Endothelial cell of umbilical vein (primary cell): ENCODE measurements around the gene NIN. TPM values are rescaled to one million over a fixed set of nuclear protein-coding genes. Genes with fewer than 3 reads are reported as not detected.

Source experiments
- BruUV-seq: library from RNA; stranded (reverse); fragments of 400-500 nt; replicated peaks from 2 replicates; lab custom pipeline; 2021; lab: Mats Ljungman, UMichigan
- CTCF ChIA-PET: fragments of 300-600, 350-600 bp; sonication (Branson Sonifier 250); formaldehyde crosslinking; loops from one replicate; lab custom pipeline; 2021; ENCODE audit warnings: antibody characterized with exemption, inconsistent platforms; lab: Charles Lee
- POLR2A ChIA-PET: fragments of 300-600, 350-600 bp; sonication (Branson Sonifier 250); formaldehyde crosslinking; loops from one replicate; lab custom pipeline; 2021; ENCODE audit warnings: antibody characterized with exemption, inconsistent platforms; lab: Charles Lee
- DNase-seq: peaks from one replicate; pipeline ENCODE4 v3.0.0-alpha.2; 2011; ENCODE audit warnings: low read depth, low spot score
- FAIRE-seq: peaks from 2 replicates; lab custom pipeline; 2011; peaks lifted over from hg19 to GRCh38; lab: Jason Lieb, UNC
- H2AFZ ChIP-seq: 2 replicates; pipeline ENCODE4 v1.6.0; 2012; ENCODE audit warnings: low read depth, low read length, control low read depth, inconsistent platforms
- H3K27ac ChIP-seq: 2 replicates; pipeline ENCODE4 v1.5.1; 2011; ENCODE audit warnings: low read depth, mild to moderate bottlenecking, control low read depth, low read length, moderate library complexity; ENCODE audit not compliant: insufficient read depth
- H3K27me3 ChIP-seq, 2 experiments: 2 replicates each; pipeline versions ENCODE4 v1.6.0 to v1.6.1; 2011; ENCODE audit warnings: low read length in 2 of 2, mixed read lengths in 1 of 2; ENCODE audit not compliant: control insufficient read depth in 2 of 2, insufficient read depth in 2 of 2
- H3K36me3 ChIP-seq, 2 experiments: 2 replicates in 1 of 2; 3 replicates in 1 of 2; pipeline ENCODE4 v1.5.1; 2011; ENCODE audit warnings: low read length in 2 of 2, mild to moderate bottlenecking in 1 of 2, moderate library complexity in 1 of 2; ENCODE audit not compliant: control insufficient read depth in 2 of 2, insufficient read depth in 2 of 2; ENCODE audit errors: extremely low read depth in 1 of 2
- H3K4me1 ChIP-seq: 3 replicates; pipeline ENCODE4 v1.5.1; 2011; ENCODE audit warnings: mild to moderate bottlenecking, low read length; ENCODE audit not compliant: control insufficient read depth, insufficient read depth; ENCODE audit errors: extremely low read depth
- H3K4me2 ChIP-seq: 2 replicates; pipeline ENCODE4 v1.6.1; 2011; ENCODE audit warnings: low read length, control low read depth, mixed read lengths; ENCODE audit not compliant: insufficient read depth
- H3K4me3 ChIP-seq, 3 experiments: fragments of 200-600 bp in 1 of 3; sonication (generic), shearing (Covaris generic) in 1 of 3; replicated peaks in 1 of 3; 2 replicates each; pipeline ENCODE4 v1.5.1; 2011 to 2016; ENCODE audit warnings: control low read depth in 3 of 3, low read length in 3 of 3, mild to moderate bottlenecking in 2 of 3, inconsistent platforms in 1 of 3, low read depth in 1 of 3, moderate library complexity in 1 of 3; ENCODE audit not compliant: insufficient read depth in 1 of 3
- H3K79me2 ChIP-seq: 2 replicates; pipeline ENCODE4 v1.6.0; 2012; ENCODE audit warnings: low read length, inconsistent platforms; ENCODE audit not compliant: control insufficient read depth, insufficient read depth
- H3K9ac ChIP-seq: replicated peaks from 2 replicates; pipeline ENCODE3; 2011; ENCODE audit warnings: low read length, control low read depth; ENCODE audit not compliant: insufficient read depth; ENCODE audit errors: extremely low read depth
- H3K9me1 ChIP-seq: replicated peaks from 3 replicates; pipeline ENCODE4 v1.6.0; 2011; ENCODE audit warnings: mild to moderate bottlenecking, low read length; ENCODE audit not compliant: control insufficient read depth, insufficient read depth; ENCODE audit errors: extremely low read depth
- H3K9me3 ChIP-seq: replicated peaks from 2 replicates; pipeline ENCODE4 v1.5.1; 2012; ENCODE audit warnings: low read length, inconsistent platforms; ENCODE audit not compliant: control insufficient read depth, insufficient read depth
- H4K20me1 ChIP-seq: replicated peaks from 2 replicates; pipeline ENCODE3; 2011; ENCODE audit warnings: mild to moderate bottlenecking, low read length; ENCODE audit not compliant: control insufficient read depth, insufficient read depth; ENCODE audit errors: extremely low read depth
- CTCF ChIP-seq, 2 donors: IDR thresholded peaks; 1 replicate in 1 of 2; 2 replicates in 1 of 2; pipeline ENCODE4 v1.5.1; 2011; ENCODE audit warnings: low read length in 2 of 2, mild to moderate bottlenecking in 2 of 2, moderate library complexity in 2 of 2, control low read depth in 1 of 2, inconsistent platforms in 1 of 2, low read depth in 1 of 2; ENCODE audit not compliant: insufficient read depth in 1 of 2; ENCODE audit errors: extremely low read depth in 1 of 2
- EZH2 ChIP-seq: IDR thresholded peaks from 2 replicates; pipeline ENCODE4 v1.6.1; 2012; ENCODE audit warnings: borderline replicate concordance, low read depth, mild to moderate bottlenecking, moderate library complexity, low read length, inconsistent platforms; ENCODE audit not compliant: severe bottlenecking
- FOS ChIP-seq: IDR thresholded peaks from 2 replicates; pipeline ENCODE4 v1.6.1; 2011; ENCODE audit warnings: mild to moderate bottlenecking, low read length, moderate library complexity, borderline replicate concordance; ENCODE audit not compliant: insufficient read depth
- GATA2 ChIP-seq: IDR thresholded peaks from 2 replicates; pipeline ENCODE4 v1.7.0; 2011; ENCODE audit warnings: low read depth, mild to moderate bottlenecking, moderate library complexity, mixed read lengths, low read length; ENCODE audit not compliant: insufficient read length, insufficient read depth
- JUN ChIP-seq: IDR thresholded peaks from 2 replicates; pipeline ENCODE4 v1.6.1; 2011; ENCODE audit warnings: borderline replicate concordance, low read depth; ENCODE audit not compliant: insufficient read length, insufficient read depth
- MAX ChIP-seq: IDR thresholded peaks from 2 replicates; pipeline ENCODE4 v1.6.1; 2011; ENCODE audit not compliant: insufficient read depth, insufficient read length
- MYC ChIP-seq: IDR thresholded peaks from one replicate; pipeline ENCODE4 v1.6.1; 2011; ENCODE audit warnings: mild to moderate bottlenecking, low read depth, low read length
- POLR2A ChIP-seq: IDR thresholded peaks from 2 replicates; pipeline ENCODE4 v1.6.1; 2012; ENCODE audit warnings: low read depth, mild to moderate bottlenecking, control low read depth, low read length
- POLR2AphosphoS5 ChIP-seq: IDR thresholded peaks from 2 replicates; pipeline ENCODE4 v1.6.1; 2012; ENCODE audit warnings: low read depth, mild to moderate bottlenecking, control low read depth, low read length, moderate library complexity; ENCODE audit not compliant: insufficient read depth
- dilution Hi-C: fragments of 300-500 bp; cut with MboI; formaldehyde crosslinking; loops from one replicate; pipeline ENCODE4 v1.15.0; 2019; ENCODE audit warnings: low sequenced_read_pairs; ENCODE audit not compliant: extremely low pct_ligation_motif_present
- intact Hi-C: fragments of 100-400 bp; cut with micrococcal nuclease; formaldehyde crosslinking; loops from one replicate; pipeline ENCODE4 v1.10.0; 2022
- polyA plus RNA-seq, 4 experiments: library from polyadenylated mRNA; depleted of rRNA in 3 of 4; stranded (reverse) in 3 of 4; unstranded in 1 of 4; fragments of >200 nt; gene quantifications; 2 replicates each; pipeline versions ENCODE4 v1.2.1 to v1.2.3, GENCODE V29; 2011 to 2012; ENCODE audit warnings: missing spikeins in 1 of 4
- total RNA-seq: library from RNA; stranded (reverse); gene quantifications from 2 replicates; pipeline ENCODE4 v1.2.3, GENCODE V29; 2021

The NIN gene
- total and polyA plus RNA-seq, 2 donors (not counting 3 experiments of a cell fraction or from before 2014, with no cell fraction given) = 7.1 to 76.3 TPM

GRCh38 chr14:50844391-50844790, 13.4 kb upstream of the NIN start:
- no peaks in the 10 kb centered on the region for H3K36me3 ChIP-seq
- no peak overlapping the region for H3K4me3 ChIP-seq
- no peaks in the 10 kb centered on the region for H3K79me2 ChIP-seq
- H3K27me3 ChIP-seq = peaks cover 13 to 15% of the 10 kb centered on the region in 2 experiments
- H4K20me1 ChIP-seq = no peaks in the 10 kb centered on the region
- no peaks in the 10 kb centered on the region for H3K4me1 ChIP-seq
- no TSS peak for BruUV-seq
- POLR2A ChIA-PET = no interaction called here
- no peak overlapping the region for H2AFZ ChIP-seq
- H3K4me2 ChIP-seq = no peak overlapping the region
- H3K9me3 ChIP-seq = no peaks in the 10 kb centered on the region
- no peak for FAIRE-seq
- H3K27ac ChIP-seq = no peak overlapping the region
- dilution Hi-C loops (no loop called here), intact Hi-C loops (no loop called here)
- DNase-seq = no peak
- no peaks in the 10 kb centered on the region for H3K9me1 ChIP-seq
- TF ChIP-seq MAX (no peak), CTCF (IDR thresholded peaks at IDR 0.05; ENCODE audit: extremely low read depth in 1 of 2, insufficient read depth in 1 of 2, low read depth in 1 of 2, low read length in 2 of 2) (no peak)
- CTCF ChIA-PET = no interaction called here
- no peak overlapping the region for H3K9ac ChIP-seq

GRCh38 chr14:50839691-50840090, 8.7 kb upstream of the NIN start:
- no peaks in the 10 kb centered on the region for H3K36me3 ChIP-seq
- DNase-seq = no peak
- no peak overlapping the region for H3K4me3 ChIP-seq
- H3K27ac ChIP-seq = no peak overlapping the region
- H3K4me2 ChIP-seq = no peak overlapping the region
- H3K27me3 ChIP-seq = peaks cover 4 to 10% of the 10 kb centered on the region in 2 experiments
- no peak for FAIRE-seq
- TF ChIP-seq MYC = no peak
- no peak for TF ChIP-seq FOS
- TF ChIP-seq POLR2A = no peak
- TF ChIP-seq GATA2 = no peak
- TF ChIP-seq EZH2 = no peak
- no peak for TF ChIP-seq CTCF (IDR thresholded peaks at IDR 0.05; ENCODE audit: extremely low read depth in 1 of 2, insufficient read depth in 1 of 2, low read depth in 1 of 2, low read length in 2 of 2)
- no peak for TF ChIP-seq JUN
- no peak for TF ChIP-seq POLR2AphosphoS5
- TF ChIP-seq MAX = no peak
- no peaks in the 10 kb centered on the region for H3K79me2 ChIP-seq
- BruUV-seq = no TSS peak
- no peak overlapping the region for H2AFZ ChIP-seq
- ChIA-PET CTCF (interaction anchor here (0.8 to 1.8 kb wide), 3 partner anchors 10 to 21 kb away, joined by 3 to 11 read pairs (median 3); no protein-coding TSS in a partner anchor), POLR2A (no interaction called here)
- no peaks in the 10 kb centered on the region for H3K9me1 ChIP-seq
- H3K9ac ChIP-seq = no peak overlapping the region
- H3K4me1 ChIP-seq = no peaks in the 10 kb centered on the region
- H3K9me3 ChIP-seq = no peaks in the 10 kb centered on the region
- H4K20me1 ChIP-seq = no peaks in the 10 kb centered on the region
- intact Hi-C loops = loop anchor here (10.0 kb wide), 1 partner anchor 525 kb away; the partner anchor contains the start of genes DMAC2L and L2HGDH
- dilution Hi-C loops = no loop called here
